ENCODE data around the gene SPATA1. TPM values are rescaled to one million over a fixed set of nuclear protein-coding genes. Genes with fewer than 3 reads are reported as not detected.

SPATA1 gene
- polyA plus RNA-seq, 1 of the 3 experiments (the other 2 are of a cell fraction) = 1.2 TPM

- no peaks in the 10 kb centered on the region for H4K20me1 ChIP-seq (ENCODE audit: insufficient read depth)
- ChIA-PET POLR2A (no interaction called here), CTCF (interaction anchor here (2.0 kb wide), 1 partner anchor 14 kb away, joined by 4 read pairs; no protein-coding TSS in a partner anchor)
- no peak overlapping the region for H2AFZ ChIP-seq (ENCODE audit: low read depth)
- H3K4me2 ChIP-seq = no peak overlapping the region
- DNase-seq = no peak
- H3K9me2 ChIP-seq = no peaks in the 10 kb centered on the region
- peaks cover 0 to 4% of the 10 kb centered on the region in 2 experiments for H3K36me3 ChIP-seq (replicated peaks in 1 of 2; ENCODE audit: control insufficient read depth in 1 of 2, insufficient read depth in 2 of 2, low read length in 1 of 2)
- H3K27ac ChIP-seq (ENCODE audit: low read depth in 2 of 2, low read length in 1 of 2) = peak overlapping the region in 1 of 2 experiments; percentile 97; a peak in 2 of 4 replicates
- H3K4me3 ChIP-seq (ENCODE audit: low read depth in 2 of 2, low read length in 1 of 2) = no peak overlapping the region; a peak in 1 of 4 replicates
- H3K9me3 ChIP-seq = no peaks in the 10 kb centered on the region
- no peaks in the 10 kb centered on the region for H3K27me3 ChIP-seq (ENCODE audit: insufficient read depth)
- no peak overlapping the region for H3K9ac ChIP-seq
- 88% methylated on average over 1 of the region's 1 CpG for WGBS (ENCODE audit: low lambda C conversion rate)
- H3F3A ChIP-seq (replicated peaks; ENCODE audit: insufficient read depth) = peaks cover 21% of the 10 kb centered on the region
- peaks cover 0 to 3% of the 10 kb centered on the region in 2 experiments; a peak in 1 of 4 replicates for H3K4me1 ChIP-seq (ENCODE audit: control insufficient read depth in 1 of 2, insufficient read depth in 2 of 2, low read depth in 1 of 2, low read length in 1 of 2)
- H3K79me2 ChIP-seq (ENCODE audit: insufficient read depth) = no peaks in the 10 kb centered on the region; the same call in 1 of the 2 replicates
- TF ChIP-seq RAD21 (IDR thresholded peaks at IDR 0.05; ENCODE audit: low read length) (no peak), USF2 (IDR thresholded peaks at IDR 0.05; ENCODE audit: borderline replicate concordance, low read depth, low read length) (no peak), ELF1 (IDR thresholded peaks at IDR 0.05) (no peak), YY1 (IDR thresholded peaks at IDR 0.05; ENCODE audit: low read depth) (no peak), USF1 (IDR thresholded peaks at IDR 0.05; ENCODE audit: borderline replicate concordance, low read depth) (no peak), EP300 (IDR thresholded peaks at IDR 0.05; ENCODE audit: borderline replicate concordance in 1 of 2, low read depth in 1 of 2, low read length in 1 of 2) (no peak), ZBTB33 (IDR thresholded peaks at IDR 0.05; ENCODE audit: borderline replicate concordance, low read depth) (no peak), POLR2AphosphoS5 (IDR thresholded peaks at IDR 0.05; ENCODE audit: low read depth, low read length) (no peak), SMC3 (IDR thresholded peaks at IDR 0.05; ENCODE audit: low read depth, low read length) (no peak), IRF3 (IDR thresholded peaks at IDR 0.05; ENCODE audit: low read depth, low read length) (no peak), PBX3 (IDR thresholded peaks at IDR 0.05) (no peak), GATA2 (CRISPR knock-in tag; IDR thresholded peaks at IDR 0.05) (no peak), RXRA (IDR thresholded peaks at IDR 0.05; ENCODE audit: borderline replicate concordance, low read depth) (no peak), CHD2 (IDR thresholded peaks at IDR 0.05; ENCODE audit: low read length, partially characterized antibody) (no peak)
- TF ChIP-seq, protein P1, sequence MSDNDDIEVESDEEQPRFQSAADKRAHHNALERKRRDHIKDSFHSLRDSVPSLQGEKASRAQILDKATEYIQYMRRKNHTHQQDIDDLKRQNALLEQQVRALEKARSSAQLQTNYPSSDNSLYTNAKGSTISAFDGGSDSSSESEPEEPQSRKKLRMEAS (IDR thresholded peaks at IDR 0.05; ENCODE audit: low read depth) = no peak
Measured at GRCh38 chr1:84605157-84605556, 99.0 kb downstream of the SPATA1 start.
